AG04450 (cell line): Measurements from ENCODE around the gene IGIP. TPM values are rescaled to one million over a fixed set of nuclear protein-coding genes. Genes with fewer than 3 reads are reported as not detected.

Source experiments
- CTCF ChIA-PET: fragments of 300-600, 350-600 bp; formaldehyde crosslinking; extraction: SDS; loops from one replicate; lab custom pipeline; 2022; ENCODE audit warnings: antibody characterized with exemption, inconsistent platforms; lab: Charles Lee
- POLR2A ChIA-PET: fragments of 350-600 bp; formaldehyde crosslinking; extraction: SDS; loops from one replicate; lab custom pipeline; 2021; ENCODE audit warnings: antibody characterized with exemption, inconsistent platforms; lab: Yijun Ruan, JAX
- DNase-seq: peaks from one replicate; pipeline ENCODE4 v3.0.0-alpha.2; 2011; ENCODE audit warnings: low read depth, low spot score
- H3K27ac ChIP-seq: one replicate; pipeline ENCODE4 v1.5.1; 2012; ENCODE audit warnings: low read depth, low read length, control low read depth
- H3K27me3 ChIP-seq: one replicate; pipeline ENCODE4 v1.6.0; 2012; ENCODE audit warnings: low read length; ENCODE audit not compliant: control insufficient read depth, insufficient read depth
- H3K4me3 ChIP-seq: 2 replicates; pipeline ENCODE4 v1.5.1; 2011; ENCODE audit warnings: mild to moderate bottlenecking, low read depth, low read length, control low read depth
- H3K9me3 ChIP-seq: 2 replicates; pipeline ENCODE4 v1.5.1; 2012; ENCODE audit warnings: low read length; ENCODE audit not compliant: control insufficient read depth, insufficient read depth
- CTCF ChIP-seq: IDR thresholded peaks from 2 replicates; pipeline ENCODE4 v1.5.1; 2011; ENCODE audit warnings: low read depth, low read length, control low read depth, inconsistent platforms
- polyA plus RNA-seq: library from polyadenylated mRNA; depleted of rRNA; stranded (reverse); fragments of >200 nt; gene quantifications from 2 replicates; pipeline ENCODE4 v1.2.3, GENCODE V29; 2011

IGIP gene
- polyA plus RNA-seq, 1 experiment = 2.2 TPM

GRCh38 chr5:140107312-140108092 lies 18.2 kb upstream of the IGIP start:
- POLR2A ChIA-PET = interaction anchor here (0.5 to 2.0 kb wide), 6 partner anchors 10 to 160 kb away, joined by 3 to 4 read pairs (median 3); no protein-coding TSS in a partner anchor
- Histone ChIP-seq H3K27ac (peak overlapping the region; percentile 88), H3K9me3 (no peaks in the 10 kb centered on the region), H3K27me3 (peaks cover 19% of the 10 kb centered on the region), H3K4me3 (peak overlapping the region; percentile 79)
- TF ChIP-seq CTCF = peak; percentile 14
- peak; percentile 80 for DNase-seq
- CTCF ChIA-PET = interaction anchor here (0.6 to 0.8 kb wide), 6 partner anchors 31 to 239 kb away, joined by 3 to 6 read pairs (median 4); no protein-coding TSS in a partner anchor

- H3K9me3 ChIP-seq = no peaks in the 10 kb centered on the region; the same call in 1 of the 2 replicates
- peaks cover 14% of the 10 kb centered on the region for H3K27me3 ChIP-seq
- H3K4me3 ChIP-seq = peak overlapping the region; percentile 79
- ChIA-PET POLR2A (interaction anchor here (0.5 to 2.0 kb wide), 6 partner anchors 9 to 159 kb away, joined by 3 to 4 read pairs (median 3); no protein-coding TSS in a partner anchor), CTCF (interaction anchor here (0.6 to 2.7 kb wide), 8 partner anchors 10 to 238 kb away, joined by 3 to 16 read pairs (median 4); no protein-coding TSS in a partner anchor)
- no peak for DNase-seq
- no peak for TF ChIP-seq CTCF
- no peak overlapping the region for H3K27ac ChIP-seq
Measured at GRCh38 chr5:140108093-140109017, 17.4 kb upstream of the IGIP start.

- no peaks in the 10 kb centered on the region; the same call in 1 of the 2 replicates for H3K9me3 ChIP-seq
- peak overlapping the region; percentile 79 for H3K4me3 ChIP-seq
- TF ChIP-seq CTCF = no peak
- CTCF ChIA-PET = interaction anchor here (0.6 to 2.7 kb wide), 5 partner anchors 9 to 344 kb away, joined by 3 to 16 read pairs (median 5); no protein-coding TSS in a partner anchor
- peaks cover 13% of the 10 kb centered on the region for H3K27me3 ChIP-seq
- H3K27ac ChIP-seq = no peak overlapping the region
- POLR2A ChIA-PET = no interaction called here
- DNase-seq = no peak
Measured at GRCh38 chr5:140109018-140109758, 16.5 kb upstream of the IGIP start.

GRCh38 chr5:140109759-140110645 lies 15.7 kb upstream of the IGIP start:
- ChIA-PET POLR2A (no interaction called here), CTCF (interaction anchor here (0.6 to 2.7 kb wide), 5 partner anchors 34 to 345 kb away, joined by 3 to 16 read pairs (median 3); no protein-coding TSS in a partner anchor)
- DNase-seq = no peak
- no peak for TF ChIP-seq CTCF
- peaks cover 8% of the 10 kb centered on the region for H3K27me3 ChIP-seq
- H3K27ac ChIP-seq = no peak overlapping the region
- H3K4me3 ChIP-seq = peak overlapping the region; percentile 79
- no peaks in the 10 kb centered on the region; the same call in 1 of the 2 replicates for H3K9me3 ChIP-seq
